ENCODE data around the gene MRPS21. TPM values are rescaled to one million over a fixed set of nuclear protein-coding genes. Genes with fewer than 3 reads are reported as not detected.

The MRPS21 gene
- total and polyA plus RNA-seq, 2 experiments from 2014 or later: 41.9 to 82.5 TPM

DNA sequence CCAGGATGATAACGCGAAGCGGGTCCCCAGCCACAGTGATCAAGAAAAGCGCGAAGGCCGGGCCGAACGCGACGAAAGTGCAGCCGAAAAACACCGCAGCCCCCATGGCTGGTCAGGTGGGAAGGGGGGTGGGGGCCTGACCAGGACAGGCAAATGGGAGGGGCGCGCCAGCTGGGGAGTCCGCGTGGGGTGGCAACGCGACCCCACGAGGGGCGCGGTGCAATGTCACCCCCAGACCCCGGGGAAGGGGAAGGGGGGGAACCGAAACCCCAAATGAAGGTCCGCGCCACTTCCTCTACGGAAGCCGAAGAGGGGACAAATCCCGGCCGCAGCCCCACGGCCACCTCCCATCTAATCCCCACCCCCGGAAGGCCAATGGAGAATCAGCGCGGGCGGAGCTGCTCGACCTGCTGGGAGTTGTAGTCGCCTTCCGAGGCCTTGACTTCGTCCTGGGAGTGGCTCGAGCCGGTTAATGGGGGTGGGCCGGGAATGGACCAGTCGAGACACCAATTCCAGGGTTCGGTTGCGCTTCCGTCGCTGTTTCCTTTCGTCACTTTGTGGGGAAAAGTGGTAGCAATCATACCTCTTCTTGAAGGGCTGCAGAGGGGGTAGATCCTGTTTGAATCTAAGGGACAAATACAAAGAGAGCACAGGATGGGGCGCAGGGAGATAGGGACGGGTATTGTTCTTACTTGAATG is 24.8 kb upstream of the MRPS21 start, which contains the start of gene APH1A:
TSS of gene APH1A (minus strand) at position 312 of the 699 bp plus-strand sequence. CDS start at position 106, 206 bp downstream.
- WGBS (ENCODE audit: low lambda C conversion rate, missing lambda C conversion rate): 2% methylated on average over 36 of the region's 49 CpGs
- Histone ChIP-seq H4K20me1 (ENCODE audit: insufficient read depth, poor library complexity, severe bottlenecking) (no peaks in the 10 kb centered on the region), H3K4me1 (ENCODE audit: insufficient read depth) (peaks cover 19% of the 10 kb centered on the region), H3K27ac (peak within 1 kb of the TSS; percentile 95), H3K4me2 (peak within 1 kb of the TSS; percentile 93), H3K9me2 (replicated peaks; ENCODE audit: insufficient read depth) (no peaks in the 10 kb centered on the region), H3K36me3 (replicated peaks; ENCODE audit: insufficient read depth, low read depth) (no peaks in the 10 kb centered on the region), H3K27me3 (no peaks in the 10 kb centered on the region), H2AFZ (peak within 1 kb of the TSS; percentile 70), H3K4me3 (peak within 1 kb of the TSS; percentile 58), H3K79me2 (peaks cover 24% of the 10 kb centered on the region), H3K9me3 (ENCODE audit: low read depth) (no peaks in the 10 kb centered on the region)
- TF ChIP-seq CTCF (IDR thresholded peaks at IDR 0.05; ENCODE audit: poor library complexity) (no peak), EZH2phosphoT487 (IDR thresholded peaks at IDR 0.05; ENCODE audit: low read depth, severe bottlenecking, unreplicated experiment) (no peak), EZH2 (IDR thresholded peaks at IDR 0.05; ENCODE audit: borderline replicate concordance) (no peak)
- DNase-seq (ENCODE audit: low spot score): peak; percentile 97

DNA sequence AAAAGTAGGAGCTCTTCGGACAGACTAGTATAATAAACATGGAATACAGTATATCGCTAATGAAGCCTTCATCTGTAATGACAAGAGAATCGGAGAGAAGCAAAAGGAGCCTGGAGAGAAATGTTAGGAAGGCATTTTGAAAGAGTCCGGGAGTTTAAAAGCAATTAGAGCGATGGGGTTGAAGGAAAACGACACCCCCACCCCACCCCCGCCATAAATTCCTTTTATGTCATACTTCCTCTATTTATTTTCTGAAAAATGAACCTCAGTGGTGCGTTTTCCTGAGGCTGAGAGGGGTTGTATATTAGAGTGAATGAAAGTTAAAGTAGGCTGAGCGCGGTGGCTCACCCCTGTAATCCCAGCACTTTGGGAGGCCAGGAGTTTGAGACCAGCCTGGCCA is 24.2 kb upstream of the MRPS21 start:
- H3K4me3 ChIP-seq: peak overlapping the region; percentile 32
- no peaks in the 10 kb centered on the region for H3K9me2 ChIP-seq (replicated peaks; ENCODE audit: insufficient read depth)
- peak overlapping the region; percentile 63 for H2AFZ ChIP-seq
- H3K36me3 ChIP-seq (replicated peaks; ENCODE audit: insufficient read depth, low read depth): no peaks in the 10 kb centered on the region
- H3K4me1 ChIP-seq (ENCODE audit: insufficient read depth): peaks cover 19% of the 10 kb centered on the region
- no peaks in the 10 kb centered on the region for H3K9me3 ChIP-seq (ENCODE audit: low read depth)
- DNase-seq (ENCODE audit: low spot score): no peak
- H4K20me1 ChIP-seq (ENCODE audit: insufficient read depth, poor library complexity, severe bottlenecking): no peaks in the 10 kb centered on the region
- WGBS (ENCODE audit: low lambda C conversion rate, missing lambda C conversion rate): 30% methylated on average over 10 of the region's 10 CpGs
- peaks cover 24% of the 10 kb centered on the region for H3K79me2 ChIP-seq
- peak overlapping the region; percentile 79 for H3K4me2 ChIP-seq
- no peak for TF ChIP-seq CTCF (IDR thresholded peaks at IDR 0.05; ENCODE audit: poor library complexity)
- no peak for TF ChIP-seq EZH2phosphoT487 (IDR thresholded peaks at IDR 0.05; ENCODE audit: low read depth, severe bottlenecking, unreplicated experiment)
- no peak for TF ChIP-seq EZH2 (IDR thresholded peaks at IDR 0.05; ENCODE audit: borderline replicate concordance)
- no peaks in the 10 kb centered on the region for H3K27me3 ChIP-seq
- H3K27ac ChIP-seq: peak overlapping the region; percentile 84

GRCh38 chr1:150271291-150271959 is 22.2 kb upstream of the MRPS21 start:
- Histone ChIP-seq H3K4me3 (no peak overlapping the region), H2AFZ (no peak overlapping the region), H3K79me2 (peaks cover 23% of the 10 kb centered on the region), H3K27me3 (no peaks in the 10 kb centered on the region), H3K36me3 (replicated peaks; ENCODE audit: insufficient read depth, low read depth) (no peaks in the 10 kb centered on the region), H4K20me1 (ENCODE audit: insufficient read depth, poor library complexity, severe bottlenecking) (no peaks in the 10 kb centered on the region), H3K4me2 (no peak overlapping the region), H3K9me3 (ENCODE audit: low read depth) (no peaks in the 10 kb centered on the region), H3K4me1 (ENCODE audit: insufficient read depth) (peaks cover 19% of the 10 kb centered on the region), H3K27ac (peak overlapping the region; percentile 89), H3K9me2 (replicated peaks; ENCODE audit: insufficient read depth) (no peaks in the 10 kb centered on the region)
- DNase-seq (ENCODE audit: low spot score): no peak
- WGBS (ENCODE audit: low lambda C conversion rate, missing lambda C conversion rate): 94% methylated on average over 7 of the region's 7 CpGs
- TF ChIP-seq CTCF (IDR thresholded peaks at IDR 0.05; ENCODE audit: poor library complexity) (no peak), EZH2 (IDR thresholded peaks at IDR 0.05; ENCODE audit: borderline replicate concordance) (no peak), EZH2phosphoT487 (IDR thresholded peaks at IDR 0.05; ENCODE audit: low read depth, severe bottlenecking, unreplicated experiment) (no peak)
